ENCODE results near the gene GALNS.
A peak's percentile ranks its signal among the peaks of the same experiment; 100 is the strongest.

Gene GALNS

GRCh38 chr16:88853325-88853941, 3.3 kb downstream of the GALNS start:
- Histone ChIP-seq H3K9me3 (no peaks in the 10 kb centered on the region), H3K4me1 (peaks cover 39% of the 10 kb centered on the region), H3K4me2 (no peak overlapping the region), H3K9ac (0 out of 2 replicates have a peak overlapping the region, but pooled peaks have one; percentile 10), H3K27me3 (no peaks in the 10 kb centered on the region), H3K4me3 (no peak overlapping the region), H4K20me1 (peaks cover 84% of the 10 kb centered on the region), H3K36me3 (peaks cover 48% of the 10 kb centered on the region), H3K27ac (0 out of 2 replicates have a peak overlapping the region, but pooled peaks have one; percentile 18)
- no peak for TF ChIP-seq Cebpa-rat (IDR thresholded peaks at IDR 0.05)

DNA sequence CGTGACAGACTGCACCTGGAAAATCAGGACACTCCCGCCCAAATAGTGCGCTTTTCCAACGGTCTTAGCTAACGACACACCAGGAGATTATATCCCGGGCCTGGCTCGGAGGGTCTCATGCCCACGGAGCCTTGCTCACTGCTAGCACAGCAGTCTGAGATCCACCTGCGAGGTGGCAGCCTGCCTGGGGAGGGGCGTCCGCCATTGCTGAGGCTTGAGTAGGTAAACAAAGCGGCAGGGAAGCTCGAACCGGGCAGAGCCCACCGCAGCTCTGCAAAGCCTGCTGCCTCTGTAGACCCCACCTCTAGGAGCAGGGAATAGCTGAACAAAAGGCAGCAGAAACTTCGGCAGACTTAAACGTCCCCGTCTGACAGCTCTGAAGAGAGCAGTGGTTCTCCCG, 5.1 kb downstream of the GALNS start:
- H3K27me3 ChIP-seq: no peaks in the 10 kb centered on the region
- no peak overlapping the region; the same call in 1 of the 2 replicates for H3K9ac ChIP-seq
- H3K27ac ChIP-seq: no peak overlapping the region
- H3K4me3 ChIP-seq: no peak overlapping the region
- no peaks in the 10 kb centered on the region for H3K9me3 ChIP-seq
- peaks cover 63% of the 10 kb centered on the region for H3K36me3 ChIP-seq
- H3K4me2 ChIP-seq: no peak overlapping the region
- peaks cover 29% of the 10 kb centered on the region for H3K4me1 ChIP-seq
- TF ChIP-seq Cebpa-rat (IDR thresholded peaks at IDR 0.05): no peak
- H4K20me1 ChIP-seq: peaks cover 91% of the 10 kb centered on the region

GRCh38 chr16:88850531-88851199, 6.1 kb downstream of the GALNS start:
- no peaks in the 10 kb centered on the region for H3K27me3 ChIP-seq
- H3K36me3 ChIP-seq: peaks cover 70% of the 10 kb centered on the region
- H3K9ac ChIP-seq: no peak overlapping the region
- no peak overlapping the region for H3K27ac ChIP-seq
- H3K4me1 ChIP-seq: peaks cover 23% of the 10 kb centered on the region
- TF ChIP-seq Cebpa-rat (IDR thresholded peaks at IDR 0.05): no peak
- H3K4me2 ChIP-seq: no peak overlapping the region
- H4K20me1 ChIP-seq: peaks cover 94% of the 10 kb centered on the region
- H3K9me3 ChIP-seq: no peaks in the 10 kb centered on the region
- H3K4me3 ChIP-seq: no peak overlapping the region

GRCh38 chr16:88848557-88848956, 8.2 kb downstream of the GALNS start:
- Histone ChIP-seq H3K4me3 (no peak overlapping the region), H3K27me3 (no peaks in the 10 kb centered on the region), H4K20me1 (peaks cover 94% of the 10 kb centered on the region), H3K27ac (no peak overlapping the region; the same call in 1 of the 2 replicates), H3K9me3 (no peaks in the 10 kb centered on the region), H3K4me1 (peaks cover 15% of the 10 kb centered on the region; the same call in 1 of the 2 replicates), H3K4me2 (no peak overlapping the region), H3K36me3 (peaks cover 65% of the 10 kb centered on the region), H3K9ac (no peak overlapping the region)
- no peak for TF ChIP-seq Cebpa-rat (IDR thresholded peaks at IDR 0.05)

GRCh38 chr16:88847654-88848053, 9.1 kb downstream of the GALNS start:
- H3K4me1 ChIP-seq: peaks cover 12% of the 10 kb centered on the region; the same call in 1 of the 2 replicates
- no peak for TF ChIP-seq Cebpa-rat (IDR thresholded peaks at IDR 0.05)
- H3K27ac ChIP-seq: no peak overlapping the region
- H3K4me2 ChIP-seq: no peak overlapping the region
- H4K20me1 ChIP-seq: peaks cover 94% of the 10 kb centered on the region
- peaks cover 69% of the 10 kb centered on the region for H3K36me3 ChIP-seq
- H3K4me3 ChIP-seq: no peak overlapping the region
- no peaks in the 10 kb centered on the region for H3K27me3 ChIP-seq
- H3K9me3 ChIP-seq: no peaks in the 10 kb centered on the region
- H3K9ac ChIP-seq: no peak overlapping the region

- no peak for TF ChIP-seq Cebpa-rat (IDR thresholded peaks at IDR 0.05)
- H3K27me3 ChIP-seq: no peaks in the 10 kb centered on the region
Measured at GRCh38 chr16:88846088-88846487, 10.7 kb downstream of the GALNS start.

DNA sequence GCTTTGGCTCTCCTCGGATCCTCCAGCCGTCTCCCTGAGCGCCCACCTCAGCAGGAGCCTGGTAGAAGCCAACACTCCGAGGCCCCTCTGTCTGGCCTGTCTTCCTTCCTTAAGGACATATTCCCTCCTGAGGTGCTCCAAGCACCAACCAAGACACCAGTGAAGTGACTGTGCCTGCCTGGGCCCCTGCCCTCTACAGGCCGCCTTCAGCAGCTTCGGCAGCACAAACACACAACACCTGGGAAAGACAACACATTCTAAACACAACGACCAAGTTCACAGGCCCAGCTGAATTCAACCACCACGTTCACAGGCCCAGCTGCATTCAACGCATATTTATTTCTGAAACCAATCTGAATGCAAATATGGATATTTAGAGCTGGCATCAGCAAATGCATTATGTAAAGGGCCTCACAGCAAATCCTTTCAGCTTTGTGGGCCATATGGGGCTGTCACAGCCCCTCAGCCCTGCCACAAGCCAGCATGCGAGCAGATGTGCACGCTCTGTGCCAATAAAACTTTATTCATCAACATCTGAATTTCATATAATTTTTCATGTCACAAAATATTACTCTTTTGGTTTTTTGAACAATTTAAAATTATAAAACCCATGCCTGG, 12.2 kb downstream of the GALNS start:
- Histone ChIP-seq H3K9me3 (no peaks in the 10 kb centered on the region), H3K27me3 (no peaks in the 10 kb centered on the region), H3K4me1 (peaks cover 40% of the 10 kb centered on the region), H3K36me3 (peaks cover 59% of the 10 kb centered on the region), H4K20me1 (peaks cover 94% of the 10 kb centered on the region), H3K9ac (no peak overlapping the region), H3K4me3 (no peak overlapping the region), H3K27ac (no peak overlapping the region), H3K4me2 (no peak overlapping the region)
- TF ChIP-seq Cebpa-rat (IDR thresholded peaks at IDR 0.05): no peak

More at GRCh38 chr16:88846088-88846487, 10.7 kb downstream of the GALNS start:
- Histone ChIP-seq H3K27ac (no peak overlapping the region), H4K20me1 (peaks cover 94% of the 10 kb centered on the region), H3K9ac (no peak overlapping the region), H3K4me3 (no peak overlapping the region), H3K9me3 (no peaks in the 10 kb centered on the region), H3K4me2 (no peak overlapping the region), H3K36me3 (peaks cover 71% of the 10 kb centered on the region), H3K4me1 (peaks cover 25% of the 10 kb centered on the region)

DNA sequence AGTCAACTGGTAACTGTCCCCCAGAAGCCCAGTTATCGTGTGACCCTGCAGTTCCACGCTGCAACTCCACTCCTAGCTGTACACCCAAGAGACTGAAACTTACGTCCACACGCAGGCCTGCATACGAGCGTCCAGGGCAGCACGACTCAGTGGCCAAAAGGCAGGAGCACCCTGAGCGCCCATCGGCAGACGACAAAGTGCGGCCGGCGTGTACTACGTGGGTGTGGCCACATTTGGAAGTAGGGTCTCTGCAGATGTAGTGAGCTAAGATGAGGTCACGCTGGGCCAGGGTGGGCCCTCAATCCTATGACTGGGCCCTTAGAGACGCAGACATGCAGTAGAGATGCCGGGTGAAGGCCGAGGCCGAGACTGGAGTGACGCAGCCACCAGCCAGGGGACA, 13.5 kb downstream of the GALNS start:
- H3K36me3 ChIP-seq: peaks cover 58% of the 10 kb centered on the region
- no peak overlapping the region for H3K9ac ChIP-seq
- H3K27me3 ChIP-seq: no peaks in the 10 kb centered on the region
- no peaks in the 10 kb centered on the region for H3K9me3 ChIP-seq
- peaks cover 95% of the 10 kb centered on the region for H4K20me1 ChIP-seq
- no peak overlapping the region for H3K27ac ChIP-seq
- no peak overlapping the region for H3K4me2 ChIP-seq
- H3K4me3 ChIP-seq: no peak overlapping the region
- H3K4me1 ChIP-seq: peaks cover 53% of the 10 kb centered on the region
- TF ChIP-seq Cebpa-rat (IDR thresholded peaks at IDR 0.05): no peak

DNA sequence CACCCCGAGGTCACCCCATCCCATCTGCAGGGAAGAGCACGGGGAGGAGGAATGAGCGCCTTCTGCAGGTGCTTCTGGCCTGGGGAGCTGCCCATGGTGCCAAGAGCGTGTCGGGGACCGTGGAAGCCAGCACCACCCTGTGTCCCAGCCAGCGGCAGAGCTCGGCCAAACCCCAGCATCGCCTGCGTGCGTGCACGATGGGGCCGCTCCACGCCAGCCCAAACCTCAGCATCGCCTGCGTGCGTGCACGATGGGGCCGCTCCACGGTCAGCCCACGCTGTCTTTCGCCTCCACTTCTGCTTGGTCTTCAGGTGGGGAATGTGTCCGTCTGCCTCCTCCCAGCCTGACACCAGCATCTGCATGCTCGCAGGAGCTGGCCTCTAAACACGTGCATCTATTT, 13.9 kb downstream of the GALNS start:
- Histone ChIP-seq H3K27ac (no peak overlapping the region), H3K9me3 (no peaks in the 10 kb centered on the region), H4K20me1 (peaks cover 96% of the 10 kb centered on the region), H3K4me2 (no peak overlapping the region), H3K36me3 (peaks cover 54% of the 10 kb centered on the region), H3K4me1 (peaks cover 57% of the 10 kb centered on the region), H3K9ac (no peak overlapping the region), H3K4me3 (no peak overlapping the region), H3K27me3 (no peaks in the 10 kb centered on the region)
- no peak for TF ChIP-seq Cebpa-rat (IDR thresholded peaks at IDR 0.05)

DNA sequence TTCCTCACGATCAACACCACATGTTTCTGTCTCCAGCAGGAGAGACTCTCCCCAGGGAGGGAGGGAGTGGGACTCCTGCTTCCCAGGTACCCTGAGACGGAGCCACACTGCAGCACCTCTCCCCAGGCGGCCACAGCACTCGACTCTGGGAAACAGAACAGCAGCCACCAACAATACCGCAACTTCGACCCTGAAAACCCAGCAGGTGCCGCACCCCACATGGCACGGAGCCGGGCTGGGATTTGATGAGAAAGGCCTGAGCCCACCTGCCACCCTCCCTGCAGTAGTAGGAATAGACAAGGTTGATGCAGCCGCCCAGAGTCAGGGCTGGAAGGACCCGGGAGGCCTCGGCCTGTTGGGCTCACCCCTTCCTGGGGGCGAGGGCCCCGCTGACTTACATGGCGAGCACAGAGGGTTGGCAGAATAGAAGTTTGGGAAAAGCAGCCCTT, 14.4 kb downstream of the GALNS start:
- TF ChIP-seq Cebpa-rat (IDR thresholded peaks at IDR 0.05): no peak
- Histone ChIP-seq H3K4me3 (no peak overlapping the region), H3K9ac (no peak overlapping the region), H3K36me3 (peaks cover 49% of the 10 kb centered on the region), H3K4me1 (peaks cover 62% of the 10 kb centered on the region), H4K20me1 (peaks cover 96% of the 10 kb centered on the region), H3K4me2 (no peak overlapping the region), H3K27me3 (no peaks in the 10 kb centered on the region), H3K27ac (no peak overlapping the region), H3K9me3 (no peaks in the 10 kb centered on the region)

Data from BLaER1 (cell line).